Fibroblast of skin of right quadriceps (primary cell): ENCODE data around the gene PTCD1.
"Not testable (repeated sequence)": the region's sequence is repeated elsewhere in the genome, so short reads cannot be mapped to it uniquely, and the experiment has no call there.

Experiments used
- DNase-seq: peaks from one replicate; pipeline ENCODE4 v3.0.0-alpha.2; 2013

PTCD1 gene

DNA sequence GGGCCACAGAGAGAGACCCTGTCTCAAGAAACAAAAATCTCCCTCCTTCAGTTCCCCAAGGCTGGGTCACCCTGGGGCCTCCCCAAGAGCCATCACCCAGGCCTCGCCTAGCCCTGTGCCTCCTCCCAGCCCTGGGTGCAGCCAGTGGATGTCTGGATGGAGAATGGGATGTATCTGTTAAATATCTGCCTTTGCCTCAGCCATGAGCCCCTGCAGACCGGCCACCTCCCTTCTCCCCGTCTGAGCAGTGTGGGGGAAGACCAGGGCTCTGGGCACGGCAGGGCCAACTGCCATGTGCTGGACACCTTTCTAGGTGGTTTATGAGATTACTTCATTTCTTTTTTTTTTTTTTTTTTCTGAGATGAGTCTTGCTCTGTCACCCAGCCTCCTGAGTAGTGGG is 54.1 kb downstream of the PTCD1 start:
- no peak for DNase-seq

DNA sequence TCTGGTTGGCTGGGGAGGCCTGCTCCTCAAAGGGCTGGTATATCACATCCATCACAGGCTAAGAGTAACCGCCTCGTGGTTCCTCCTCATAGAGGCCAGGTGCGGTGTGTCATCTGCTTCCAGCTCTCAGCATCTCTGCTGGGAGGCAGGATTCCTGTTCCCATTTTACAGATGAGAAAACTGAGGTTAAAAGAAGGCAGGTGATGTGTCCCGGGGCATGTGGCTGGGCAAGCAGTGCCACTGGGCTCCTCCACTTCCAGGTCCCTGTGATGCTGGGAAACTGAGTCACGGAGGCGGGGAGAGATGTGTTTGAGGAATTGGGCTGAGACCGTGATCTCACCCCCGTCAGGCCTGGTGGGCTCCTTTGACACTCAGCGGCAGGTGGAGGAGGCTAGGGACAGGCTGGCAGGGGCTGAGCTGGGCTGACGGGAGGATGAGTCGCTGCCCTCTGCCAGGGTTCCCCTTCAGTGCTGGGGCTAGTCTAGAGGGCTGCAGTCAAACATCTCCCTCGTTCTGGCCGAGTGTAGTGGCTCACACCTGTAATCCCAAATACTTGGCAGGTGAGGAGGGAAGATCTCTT is 54.7 kb downstream of the PTCD1 start:
- no peak for DNase-seq

DNA sequence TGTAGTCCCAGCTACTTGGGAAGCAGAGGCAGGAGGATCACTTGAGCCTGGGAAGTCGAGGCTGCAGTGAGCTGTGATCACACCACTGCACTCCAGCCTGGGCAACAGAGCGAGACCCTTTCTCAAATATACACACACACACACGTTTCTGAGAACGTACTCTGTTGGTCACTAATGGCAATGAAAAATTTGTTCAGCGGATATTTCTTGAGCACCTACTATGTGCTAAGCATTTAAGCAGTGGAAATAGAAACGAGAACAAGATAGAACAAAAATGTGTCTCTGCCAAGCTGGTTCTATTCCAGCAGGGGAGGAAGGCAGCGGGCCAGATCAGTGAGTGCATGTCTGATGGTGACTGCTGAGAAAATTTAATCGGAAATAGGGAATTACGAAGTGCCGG is 55.4 kb downstream of the PTCD1 start:
- no peak for DNase-seq

DNA sequence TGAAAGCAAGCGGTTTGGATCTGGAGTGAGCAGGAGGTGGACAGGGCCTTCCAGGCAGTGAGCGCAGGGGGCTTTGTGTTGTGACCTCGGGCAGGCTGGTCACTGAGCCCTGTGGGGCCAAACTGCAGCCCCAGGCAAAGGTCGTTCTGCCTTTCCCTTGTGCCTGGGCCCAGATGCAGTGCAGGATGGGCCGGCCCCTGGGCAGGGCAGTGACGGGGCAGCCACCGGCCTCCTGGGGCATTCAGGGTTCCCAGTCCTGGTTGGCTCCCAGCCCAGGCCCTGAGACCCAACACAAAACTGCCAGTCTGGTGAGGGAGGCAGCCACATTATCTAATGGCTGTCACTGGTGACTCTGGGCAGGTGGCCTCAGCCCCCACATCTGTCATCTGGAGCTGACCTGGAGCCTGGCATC is 56.9 kb downstream of the PTCD1 start:
- DNase-seq, result no peak

DNA sequence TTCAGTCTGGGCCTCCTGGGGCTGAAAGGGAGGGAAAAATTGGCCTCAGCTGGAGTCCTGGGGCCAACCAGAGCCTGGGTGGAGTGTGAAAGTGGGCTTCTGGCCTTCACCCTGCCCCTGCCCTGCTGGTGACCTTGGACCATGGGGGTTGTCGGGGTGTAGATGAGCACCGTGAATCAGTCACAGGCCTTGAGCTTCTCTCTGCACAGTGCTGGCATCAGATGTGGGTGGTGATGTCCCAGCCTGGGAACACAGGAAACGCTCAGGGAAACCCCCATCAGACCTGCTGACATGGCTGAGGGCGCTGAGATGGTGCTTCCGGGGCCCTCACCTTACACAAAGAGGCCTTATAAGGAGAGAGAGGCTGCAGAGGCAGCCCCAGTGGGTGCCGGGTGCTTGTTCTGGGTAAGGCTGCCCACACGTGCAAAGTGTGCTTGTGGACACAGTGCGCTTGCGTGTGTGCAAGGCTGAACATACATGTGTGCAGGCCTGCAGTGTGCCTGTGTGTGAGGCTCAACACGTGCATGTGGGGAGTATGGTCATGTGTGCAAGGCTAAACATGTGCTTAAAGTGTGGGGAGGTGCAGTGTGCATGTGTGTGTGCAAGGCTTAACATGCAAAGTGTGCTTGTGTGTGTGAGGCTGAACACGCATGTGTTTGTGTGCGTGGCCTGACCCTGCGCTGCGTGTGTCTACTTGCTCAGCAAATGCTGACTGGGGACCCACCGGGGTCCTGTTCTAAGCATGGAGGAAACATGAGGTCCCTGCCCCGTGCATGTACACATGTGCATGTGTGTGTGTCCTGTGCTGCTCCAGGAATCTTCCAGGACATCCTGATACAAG is 57.6 kb downstream of the PTCD1 start:
- DNase-seq, result no peak

DNA sequence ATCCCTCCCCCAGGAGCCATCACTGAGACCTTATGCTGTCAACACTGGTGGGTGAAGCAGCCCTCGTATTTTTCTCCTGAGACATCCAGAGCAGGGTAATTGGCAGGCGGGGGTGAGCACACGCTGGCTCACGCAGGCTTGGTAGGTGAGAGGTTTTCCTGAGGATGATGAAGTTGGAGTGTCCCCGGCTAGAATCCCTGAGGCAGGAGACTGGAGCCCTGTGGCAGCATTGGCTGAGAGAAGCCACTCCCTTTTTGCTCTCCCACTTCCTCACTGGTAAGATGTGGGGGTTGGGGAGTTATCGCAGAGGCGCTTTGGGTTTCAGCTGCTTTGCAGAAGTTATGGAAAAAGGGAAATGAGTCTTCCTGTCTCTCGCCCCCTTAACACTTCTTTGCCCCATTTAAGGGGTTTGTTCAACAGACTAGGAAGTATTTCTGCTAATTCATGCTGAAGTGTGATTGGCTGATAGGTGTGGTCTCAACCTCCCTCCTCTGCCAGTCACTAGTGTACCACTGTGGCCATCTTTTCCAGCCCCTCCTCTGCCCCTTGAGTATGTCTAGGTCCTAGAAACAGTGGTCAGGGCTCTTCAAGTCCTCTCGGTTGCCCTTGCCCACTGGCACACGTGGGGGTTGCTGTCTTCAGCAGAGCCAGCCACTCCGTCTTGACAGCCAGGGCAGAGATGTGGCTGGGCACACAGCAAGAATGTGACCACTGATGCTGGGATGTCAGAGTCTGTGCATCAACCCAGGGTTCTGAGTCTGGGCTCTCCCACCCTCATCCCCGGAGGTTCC is 58.4 kb downstream of the PTCD1 start:
- DNase-seq, result peak; percentile 68

DNA sequence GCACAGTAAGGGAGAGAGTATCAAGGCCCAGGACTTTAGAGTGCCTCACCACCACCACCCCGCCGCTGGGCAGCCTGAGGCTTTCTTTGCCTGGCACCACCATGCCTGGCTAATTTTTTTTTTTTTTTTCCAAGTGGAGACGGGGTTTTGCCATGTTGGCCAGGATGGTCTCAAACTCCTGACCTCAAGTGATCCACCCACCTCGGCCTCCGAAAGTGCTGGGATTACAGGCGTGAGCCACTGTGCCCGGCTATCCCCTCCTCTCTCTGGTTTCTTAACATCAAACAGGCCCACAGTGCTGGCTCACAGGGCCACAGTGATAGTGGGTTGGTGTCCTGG is 58.9 kb downstream of the PTCD1 start:
- DNase-seq, result not testable (repeated sequence)

DNA sequence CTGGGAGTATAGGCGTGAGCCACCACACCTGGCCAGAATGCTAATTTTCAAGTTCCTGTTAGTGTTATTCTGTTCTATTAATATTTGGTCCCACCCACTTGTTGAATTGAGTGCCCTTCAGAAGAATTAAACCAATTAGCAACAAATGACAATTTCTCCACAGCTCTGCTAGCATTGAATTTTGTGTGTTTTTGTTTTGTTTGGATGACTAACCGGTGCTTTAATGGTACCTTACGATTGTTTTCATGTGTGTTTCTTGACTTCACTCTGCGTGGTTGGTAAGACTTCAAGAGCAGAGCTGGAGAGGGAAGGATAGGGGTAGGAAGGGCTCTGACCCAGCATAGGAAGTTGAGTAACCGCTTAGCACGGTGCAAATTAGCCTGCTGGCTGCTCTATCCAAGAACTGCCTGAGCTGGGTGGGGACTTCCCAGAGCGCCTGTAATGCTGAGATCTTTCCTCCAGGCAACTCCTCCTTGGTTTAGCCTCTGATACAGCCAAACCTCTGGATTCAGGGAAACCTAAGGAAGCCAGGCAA is 59.5 kb downstream of the PTCD1 start:
- DNase-seq, result peak; percentile 83

DNA sequence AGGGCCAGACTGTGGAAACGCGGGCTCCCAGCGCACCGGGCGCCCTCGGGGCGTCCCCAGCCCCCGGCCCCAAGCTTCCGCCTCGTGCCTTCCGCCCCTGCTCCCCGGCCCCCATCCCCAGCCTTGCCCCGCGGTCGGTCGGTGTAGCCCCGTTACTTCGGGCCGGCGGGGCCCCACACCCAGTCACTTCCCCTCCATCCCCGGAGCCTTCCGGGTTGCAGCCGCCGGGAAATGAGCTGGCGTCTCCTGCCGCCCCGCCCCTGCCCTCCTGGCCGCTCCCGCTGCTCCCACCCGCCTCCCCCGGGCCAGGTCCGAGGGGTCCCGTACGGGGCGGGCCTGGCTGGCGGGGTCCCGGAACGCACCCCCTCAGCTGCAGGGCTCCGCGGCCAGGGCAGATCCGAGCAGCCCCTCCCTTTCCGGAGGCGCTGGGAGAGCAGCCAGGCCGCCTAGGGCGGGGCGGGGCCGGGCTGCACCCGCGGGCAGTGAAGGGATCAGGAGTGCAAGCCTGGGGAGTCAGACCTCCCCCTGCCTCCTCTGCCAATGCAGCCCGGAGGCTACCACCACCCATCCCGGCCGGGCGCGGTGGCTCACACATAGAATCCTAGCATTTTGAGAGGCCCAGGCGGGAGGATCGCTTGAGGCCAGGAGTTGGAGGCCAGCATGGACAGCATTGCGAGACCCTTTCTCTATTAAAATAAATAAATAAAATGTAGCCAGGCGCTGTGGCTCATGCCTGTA is 63.4 kb downstream of the PTCD1 start:
- DNase-seq, result peak; percentile 58

DNA sequence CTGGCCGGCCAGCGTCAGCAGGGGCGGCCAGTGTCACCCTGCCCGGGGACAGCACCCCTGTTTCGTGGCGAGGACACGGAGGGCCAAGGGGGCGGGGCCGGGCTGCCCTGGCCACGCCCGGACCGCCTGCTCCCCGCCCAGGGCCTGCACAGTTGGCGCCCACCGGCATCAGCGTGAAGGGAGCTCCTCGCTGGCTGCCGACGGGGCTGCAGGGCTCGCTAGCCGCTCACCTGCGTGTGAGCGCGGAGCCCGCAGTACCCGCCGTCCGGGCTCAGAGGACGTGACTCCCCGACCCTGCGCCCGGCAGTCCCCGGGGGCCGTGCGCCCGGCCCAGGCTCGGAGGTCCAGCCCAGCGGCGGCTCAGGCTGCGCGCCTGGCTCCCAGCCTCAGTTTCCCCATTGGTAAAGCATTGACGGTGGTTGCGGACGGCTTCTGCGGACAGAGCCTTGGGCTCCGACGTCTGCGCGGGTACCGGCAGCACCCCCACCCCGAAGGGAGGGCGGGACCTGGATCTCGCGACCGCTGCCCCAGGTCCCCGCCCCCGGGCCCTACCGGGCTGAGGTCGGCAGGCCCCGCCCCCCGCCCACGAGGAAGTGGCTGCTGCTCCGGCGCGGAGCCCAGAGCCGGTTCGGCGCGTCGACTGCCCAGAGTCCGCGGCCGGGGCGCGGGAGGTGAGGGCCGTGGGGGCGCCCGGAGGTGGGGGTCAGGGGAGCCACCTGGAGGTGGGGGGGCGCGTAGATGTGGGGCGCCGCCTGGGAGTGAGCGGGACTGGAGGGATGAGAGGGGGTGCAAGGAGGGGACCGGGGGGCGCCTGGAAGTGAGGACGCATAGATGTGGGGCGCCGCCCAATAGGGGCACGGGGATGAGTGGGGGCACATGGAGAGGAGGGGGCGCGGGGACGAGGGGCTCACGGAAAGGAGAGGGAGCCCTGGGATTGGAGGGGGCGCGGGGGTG is 64.2 kb downstream of the PTCD1 start, which contains the start of gene ARPC1B:
TSS of gene ARPC1B (plus strand) at position 620 of the 954 bp plus-strand sequence. CDS start 10,985 bp downstream, outside the sequence.
- peak; percentile 63 for DNase-seq

DNA sequence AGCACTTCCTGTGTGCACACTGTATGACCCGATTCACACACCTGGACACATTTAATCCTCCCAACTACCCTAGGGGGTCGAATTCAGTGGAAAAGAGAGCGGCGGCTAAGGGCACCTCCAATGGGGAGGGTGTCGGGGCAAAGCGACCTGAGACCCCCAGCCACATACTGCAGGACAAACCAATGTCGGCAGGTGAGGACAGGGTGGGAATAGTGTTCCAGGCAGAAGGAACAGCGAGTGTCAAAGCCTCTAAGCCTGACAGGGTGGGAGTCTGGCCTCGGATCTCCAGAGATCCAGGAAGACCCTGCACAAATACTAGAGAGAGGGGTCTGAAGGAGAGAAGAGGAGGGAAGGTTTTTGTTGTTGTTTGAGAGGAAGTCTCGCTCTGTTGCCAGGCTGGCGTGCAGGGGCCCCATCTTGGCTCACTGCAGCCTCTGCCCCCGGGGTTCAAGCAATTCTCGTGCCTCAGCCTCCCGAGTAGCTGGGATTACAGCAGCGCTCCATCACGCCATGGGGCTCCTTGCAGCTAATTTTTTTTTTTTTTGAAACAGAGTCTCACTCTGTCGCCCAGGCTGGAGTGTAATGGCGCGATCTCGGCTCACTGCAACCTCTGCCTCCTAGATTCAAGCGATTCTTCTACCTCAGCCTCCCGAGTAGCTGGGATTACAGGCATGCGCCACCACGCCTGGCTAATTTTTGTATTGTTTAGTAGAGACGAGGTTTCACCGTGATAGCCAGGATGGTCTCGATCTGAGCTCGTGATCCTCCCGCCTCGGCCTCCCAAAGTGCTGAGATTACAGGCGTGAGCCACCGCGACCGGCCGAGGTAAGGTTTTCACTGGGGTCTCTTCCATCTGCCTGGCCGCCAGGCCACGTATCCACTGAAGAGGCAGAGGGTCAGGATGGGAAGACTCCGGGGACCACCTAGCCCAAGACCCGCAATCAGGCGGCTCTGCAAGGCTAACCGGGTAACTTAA is 65.2 kb downstream of the PTCD1 start:
- no peak for DNase-seq

DNA sequence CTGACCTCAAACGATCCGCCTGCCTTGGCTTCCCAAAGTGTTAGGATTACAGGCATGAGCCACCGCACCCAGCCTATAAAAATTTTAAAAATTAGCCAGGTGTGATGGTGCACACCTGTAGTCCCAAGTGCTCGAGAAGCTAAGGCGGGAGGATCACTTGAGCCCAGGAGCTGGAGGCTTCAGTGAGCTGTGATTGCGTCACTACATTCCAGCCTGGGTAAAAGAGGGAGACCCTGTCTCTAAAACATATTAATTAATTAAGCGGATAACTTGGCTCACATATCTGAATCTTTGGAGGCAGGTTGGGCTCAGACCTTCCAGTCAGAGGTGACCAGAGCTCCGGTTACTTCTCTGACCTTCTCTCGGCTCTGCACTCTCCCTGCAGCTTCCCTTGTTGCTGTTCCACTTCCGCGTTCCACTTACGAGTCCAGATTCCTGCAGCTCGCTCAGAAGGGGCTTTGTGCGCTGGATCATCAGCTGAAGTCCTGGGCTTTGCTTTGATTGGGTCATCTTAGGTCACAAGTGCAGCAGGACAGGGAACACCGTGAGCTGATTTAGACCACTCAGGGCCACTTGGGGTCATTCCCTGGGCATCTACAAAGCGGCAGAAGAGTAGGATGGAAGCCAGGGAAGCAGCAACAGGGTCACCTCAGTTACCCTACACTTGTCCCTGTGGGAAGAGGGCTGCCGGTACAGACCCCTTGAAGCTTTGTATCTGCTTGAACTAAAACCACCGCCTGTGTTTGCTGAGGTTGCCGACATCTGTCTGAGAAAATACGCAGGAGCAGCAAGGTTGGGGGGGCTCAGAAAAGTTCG is 66.1 kb downstream of the PTCD1 start:
- DNase-seq, result peak; percentile 54

DNA sequence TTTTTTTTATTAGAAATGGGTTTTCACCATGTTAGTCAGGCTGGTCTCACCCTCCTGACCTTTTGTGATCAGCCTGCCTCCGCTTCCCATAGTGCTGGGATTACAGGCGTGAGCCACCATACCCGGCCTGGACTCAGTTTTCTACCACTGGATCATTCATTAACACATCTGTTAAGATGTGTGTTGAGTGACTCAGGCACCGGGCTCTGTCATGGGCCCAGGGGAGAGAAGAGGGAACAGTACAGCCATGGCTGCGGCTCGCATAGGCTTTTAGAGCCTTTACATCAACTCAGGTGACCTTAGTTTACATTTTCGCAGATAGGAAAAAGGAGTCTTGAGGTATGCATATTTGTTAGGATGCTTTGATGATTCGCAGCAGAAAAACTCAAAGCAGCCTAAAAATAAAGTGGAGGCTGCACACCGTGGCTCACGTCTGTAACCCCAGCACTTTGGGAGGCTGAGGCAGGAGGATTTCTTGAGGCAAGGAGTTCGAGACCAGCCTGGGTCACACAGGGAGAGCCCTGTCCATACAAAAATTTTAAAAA is 67.2 kb downstream of the PTCD1 start:
- DNase-seq, result peak; percentile 39

DNA sequence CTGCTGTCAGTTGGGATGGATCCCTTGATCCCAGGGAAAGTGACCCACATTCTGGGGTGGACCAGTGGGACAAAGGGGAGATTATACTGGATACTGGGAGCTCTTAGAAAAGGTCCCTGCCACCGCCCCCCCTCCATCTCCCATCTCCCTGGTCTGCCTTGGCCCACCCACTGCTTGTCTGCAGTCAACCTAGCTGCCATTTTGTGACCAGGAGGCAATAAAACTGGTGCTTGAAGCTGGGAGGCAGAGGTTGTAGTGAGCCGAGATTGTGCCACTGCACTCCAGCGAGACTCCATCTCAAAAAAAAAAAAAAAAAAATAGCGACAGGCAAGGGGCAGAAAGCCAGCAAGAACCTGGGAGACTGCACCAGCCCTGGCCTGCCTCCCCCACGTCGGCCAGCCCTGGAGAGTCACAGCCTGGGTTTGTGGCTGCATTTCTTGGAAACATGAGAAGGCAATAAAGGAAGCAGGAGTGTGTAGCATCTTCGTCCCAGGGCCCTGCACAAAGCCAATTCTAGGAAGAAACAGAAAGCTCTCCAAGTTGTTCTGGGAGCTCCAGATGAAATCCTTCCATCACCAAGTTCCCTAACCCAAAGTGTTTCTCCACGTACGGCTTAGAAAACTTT is 68.7 kb downstream of the PTCD1 start:
- peak; percentile 62 for DNase-seq

DNA sequence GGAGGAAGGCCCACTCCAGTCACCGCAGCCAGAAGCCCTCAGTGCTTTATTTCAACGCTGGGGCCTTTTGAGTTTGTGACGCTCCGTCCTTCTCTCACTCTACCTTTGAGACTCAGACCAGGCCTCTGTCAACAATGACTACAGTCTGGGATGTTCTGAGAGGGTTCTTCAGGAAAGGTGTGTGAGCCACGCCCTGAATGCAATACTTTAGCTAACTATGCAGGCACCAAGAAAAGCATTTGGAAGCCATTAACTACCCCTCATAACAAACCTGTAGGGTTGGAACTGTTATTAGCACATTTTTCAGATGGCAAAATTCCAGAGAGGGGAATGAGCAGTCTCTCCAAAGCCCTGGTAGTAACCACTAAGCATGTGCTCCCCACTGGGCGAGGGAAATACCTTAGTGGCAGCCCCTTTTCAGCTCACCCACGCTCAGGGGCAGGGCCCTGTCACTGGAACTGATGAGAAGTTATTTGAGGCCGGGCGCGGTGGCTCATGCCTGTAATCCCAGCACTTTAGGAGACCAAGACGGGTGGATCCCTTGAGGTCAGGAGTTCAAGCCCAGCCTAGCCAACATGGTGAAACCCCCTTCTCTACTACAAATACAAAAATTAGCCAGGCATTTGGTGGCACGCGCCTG is 69.7 kb downstream of the PTCD1 start:
- DNase-seq, result peak; percentile 34
